HL-60 (cell line): ENCODE data around the gene CADM2.

Experiments
- DNase-seq, 2 experiments: peaks; one replicate each; pipeline ENCODE4 v3.0.0-alpha.2; 2010 to 2020; ENCODE audit warnings: low read depth in 1 of 2, low spot score in 1 of 2
- H3K27ac ChIP-seq: fragments of 250-450 bp; sonication (Bioruptor Pico); replicated peaks from 2 replicates; pipeline ENCODE4 v1.5.1; 2020; ENCODE audit warnings: mild to moderate bottlenecking, moderate library complexity
- H3K27me3 ChIP-seq: fragments of 250-450 bp; sonication (Bioruptor Pico); 2 replicates; pipeline ENCODE4 v1.5.1; 2021; ENCODE audit warnings: mild to moderate bottlenecking, moderate library complexity; ENCODE audit not compliant: insufficient read depth, poor library complexity, severe bottlenecking
- H3K4me3 ChIP-seq: replicated peaks from 2 replicates; pipeline ENCODE4 v1.5.1; 2011; ENCODE audit warnings: mild to moderate bottlenecking, control low read depth, low read length; ENCODE audit not compliant: insufficient read depth
- CTCF ChIP-seq: IDR thresholded peaks from one replicate; pipeline ENCODE4 v1.5.1; 2011; ENCODE audit warnings: low read length, control low read depth, inconsistent platforms; ENCODE audit not compliant: insufficient read depth
- GABPA ChIP-seq: IDR thresholded peaks from 2 replicates; pipeline ENCODE4 v1.6.1; 2012; ENCODE audit warnings: low read depth
- POLR2AphosphoS5 ChIP-seq: IDR thresholded peaks from 2 replicates; pipeline ENCODE4 v1.6.1; 2012; ENCODE audit warnings: low read depth
- REST ChIP-seq: IDR thresholded peaks from 2 replicates; pipeline ENCODE4 v1.6.1; 2012; ENCODE audit warnings: low read depth; ENCODE audit not compliant: insufficient replicate concordance
- SPI1 ChIP-seq: IDR thresholded peaks from 2 replicates; pipeline ENCODE4 v1.6.1; 2012; ENCODE audit warnings: low read depth, mild to moderate bottlenecking, borderline replicate concordance

Gene CADM2

GRCh38 chr3:85384372-85384771, 425.6 kb downstream of the CADM2 start:
- no peak for DNase-seq
- H3K4me3 ChIP-seq, result no peak overlapping the region
- no peak for TF ChIP-seq GABPA
- H3K27ac ChIP-seq, result no peak overlapping the region
- H3K27me3 ChIP-seq, result no peaks in the 10 kb centered on the region

- no peak overlapping the region for H3K4me3 ChIP-seq
- no peak for TF ChIP-seq CTCF
- no peaks in the 10 kb centered on the region for H3K27me3 ChIP-seq
- no peak for DNase-seq
- H3K27ac ChIP-seq, result no peak overlapping the region
Observed at GRCh38 chr3:85387913-85388505, 429.2 kb downstream of the CADM2 start.

- no peaks in the 10 kb centered on the region for H3K27me3 ChIP-seq
- H3K27ac ChIP-seq, result no peak overlapping the region
- DNase-seq, result no peak
- no peak overlapping the region for H3K4me3 ChIP-seq
- TF ChIP-seq POLR2AphosphoS5 (no peak), CTCF (no peak), GABPA (no peak), REST (no peak), SPI1 (no peak)
Observed at GRCh38 chr3:85394424-85394823, 435.6 kb downstream of the CADM2 start.

GRCh38 chr3:85397434-85397833, 438.6 kb downstream of the CADM2 start:
- H3K4me3 ChIP-seq, result no peak overlapping the region
- no peak for TF ChIP-seq SPI1
- no peak for TF ChIP-seq POLR2AphosphoS5
- no peak for TF ChIP-seq CTCF
- TF ChIP-seq REST, result no peak
- no peak for TF ChIP-seq GABPA
- no peaks in the 10 kb centered on the region for H3K27me3 ChIP-seq
- no peak for DNase-seq
- no peak overlapping the region for H3K27ac ChIP-seq
